Activated CD8-positive, alpha-beta T cell treated with anti-CD3 and anti-CD28 coated beads, Interleukin-2, amount 10 ng/mL, durations not matched to agents 7 days and 5 days (primary cell): ENCODE data around the gene SH3TC1. TPM values are rescaled to one million over a fixed set of nuclear protein-coding genes. Genes with fewer than 3 reads are reported as not detected.

Experiments
- ATAC-seq: fragments of 150-1000 bp; cut with Tn5 transposase; one replicate; pipeline ENCODE4 v1.10.0; 2021; ENCODE audit warnings: moderate library complexity
- CTCF ChIA-PET: fragments of 350-600 bp; sonication (Branson Sonifier 250); formaldehyde crosslinking; loops from one replicate; lab custom pipeline; 2021; ENCODE audit warnings: antibody characterized with exemption; lab: Charles Lee
- POLR2A ChIA-PET: fragments of 350-600 bp; sonication (Branson Sonifier 250); formaldehyde crosslinking; loops from one replicate; lab custom pipeline; 2021; ENCODE audit warnings: antibody characterized with exemption; lab: Charles Lee
- DNase-seq: peaks from one replicate; pipeline ENCODE4 v3.0.0-alpha.2; 2020
- H3K27ac Mint-ChIP-seq: one replicate; pipeline ENCODE4 v1.8.0; 2021; ENCODE audit warnings: mild to moderate bottlenecking, mixed read lengths
- H3K27me3 Mint-ChIP-seq: one replicate; pipeline ENCODE4 v1.8.0; 2021; ENCODE audit warnings: low read depth, mixed read lengths
- H3K36me3 Mint-ChIP-seq: one replicate; pipeline ENCODE4 v1.8.0; 2021; ENCODE audit warnings: low read depth, mixed read lengths
- H3K4me1 Mint-ChIP-seq: one replicate; pipeline ENCODE4 v1.8.0; 2021; ENCODE audit warnings: low read depth, mixed read lengths
- H3K4me3 Mint-ChIP-seq: one replicate; pipeline ENCODE4 v1.8.0; 2021; ENCODE audit warnings: mild to moderate bottlenecking, mixed read lengths
- H3K9me3 Mint-ChIP-seq: one replicate; pipeline ENCODE4 v1.8.0; 2022; ENCODE audit warnings: mixed read lengths; ENCODE audit not compliant: insufficient read depth
- total RNA-seq, 2 experiments: library from RNA; stranded (reverse); gene quantifications; one replicate each; pipeline ENCODE4 v1.2.3, GENCODE V29; 2021

Gene SH3TC1
- total RNA-seq, 2 experiments from 2014 or later, result 6.3 to 7.3 TPM

DNA sequence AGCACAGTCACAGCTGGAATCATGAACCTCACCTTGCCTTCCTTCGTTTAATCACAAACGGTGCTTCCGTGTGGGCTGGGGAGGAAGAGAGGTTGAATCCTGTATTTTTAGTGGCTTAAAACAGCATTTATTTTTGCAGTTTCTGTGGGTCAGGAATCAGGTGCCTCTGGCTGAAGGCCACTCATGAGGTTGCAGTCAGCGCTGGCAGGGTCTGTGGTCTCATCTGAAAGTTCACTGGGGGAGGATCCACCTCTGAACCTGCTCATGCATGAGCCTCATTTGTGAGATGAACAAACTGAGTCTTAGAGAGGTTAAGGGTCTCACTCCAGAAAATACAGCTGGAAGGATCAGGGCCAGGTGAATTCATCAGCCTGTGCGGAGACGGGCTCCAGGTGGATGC lies 23.4 kb upstream of the SH3TC1 start:
- Mint-ChIP-seq H3K27me3 (peaks cover 2% of the 10 kb centered on the region), H3K27ac (no peak overlapping the region), H3K4me1 (no peaks in the 10 kb centered on the region), H3K36me3 (no peaks in the 10 kb centered on the region), H3K9me3 (no peaks in the 10 kb centered on the region), H3K4me3 (no peak overlapping the region)
- ChIA-PET POLR2A (no interaction called here), CTCF (interaction anchor here (1.5 to 2.4 kb wide), 7 partner anchors 9 to 67 kb away, joined by 4 to 18 read pairs (median 8); partner anchors contain the start of gene ABLIM2)
- DNase-seq (no peak), ATAC-seq (no peak)

DNA sequence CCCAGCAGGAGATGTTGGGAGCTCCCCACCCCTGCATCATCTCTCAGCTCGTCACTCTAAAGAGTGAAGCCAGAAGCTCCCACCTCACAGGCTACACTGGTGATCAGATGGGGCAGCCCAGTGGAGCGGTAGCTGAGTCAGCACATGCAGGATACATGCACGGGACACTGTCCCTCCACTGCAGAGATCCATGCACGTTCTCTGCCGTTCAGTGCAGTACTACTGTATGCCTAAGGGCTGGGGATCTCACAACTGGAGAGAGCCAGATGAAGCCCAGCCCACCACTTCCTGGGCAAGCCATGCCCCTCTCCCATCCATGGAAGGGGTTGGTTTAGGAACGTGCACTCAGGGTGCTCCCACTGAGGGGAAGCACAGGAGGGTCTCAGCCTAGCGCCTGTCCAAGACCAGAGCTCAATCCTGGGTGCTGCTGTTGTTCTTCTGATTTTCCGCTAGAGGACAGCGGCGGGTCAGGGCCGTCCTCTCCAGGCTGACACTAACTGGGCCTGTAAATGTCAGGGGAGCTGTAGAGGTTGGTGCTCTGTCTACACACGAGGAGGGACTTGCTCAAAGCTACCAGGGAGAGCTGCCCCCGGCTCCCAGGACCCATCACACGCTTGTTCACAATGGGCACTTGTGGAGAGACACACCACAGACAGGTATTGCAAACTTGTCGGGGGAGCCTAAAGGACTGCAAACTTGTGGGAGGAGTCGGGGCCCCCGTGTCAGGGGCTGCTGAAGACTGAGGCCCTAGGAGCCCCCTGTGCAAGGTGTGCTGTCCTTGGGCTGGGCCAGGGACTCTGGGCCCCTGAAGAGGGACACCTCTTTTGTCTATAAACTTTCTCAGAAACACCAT lies 22.3 kb upstream of the SH3TC1 start:
- CTCF ChIA-PET, result interaction anchor here (0.6 to 2.4 kb wide), 30 partner anchors 8 to 259 kb away, joined by 3 to 18 read pairs (median 4); partner anchors contain the start of genes ABLIM2 and SH3TC1

DNA sequence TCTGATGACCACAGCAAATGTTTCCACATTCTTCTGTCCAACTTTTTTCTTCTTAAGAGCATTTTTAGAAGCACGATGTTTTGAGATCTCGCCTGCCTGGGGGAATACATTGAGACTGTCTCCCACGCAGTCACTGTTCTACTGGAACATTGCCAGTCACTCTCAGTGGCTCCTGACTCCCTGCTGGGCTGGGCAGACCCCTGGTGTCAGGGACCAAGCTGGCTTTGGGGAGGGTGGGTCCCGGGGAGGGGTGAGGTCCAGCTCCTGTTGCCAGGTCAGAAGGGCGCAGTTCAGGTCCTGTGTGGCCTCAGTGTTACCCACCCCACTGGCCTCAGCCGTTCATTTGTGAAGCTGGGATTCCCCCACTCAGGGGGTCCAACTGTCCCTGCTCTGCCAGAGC lies 21.5 kb upstream of the SH3TC1 start:
- no peaks in the 10 kb centered on the region for H3K4me1 Mint-ChIP-seq
- CTCF ChIA-PET, result interaction anchor here (0.7 to 2.4 kb wide), 24 partner anchors 7 to 237 kb away, joined by 3 to 18 read pairs (median 5); partner anchors contain the start of genes ABLIM2 and SH3TC1
- POLR2A ChIA-PET, result no interaction called here

More for the DNA sequence above, 22.3 kb upstream of the SH3TC1 start:
- POLR2A ChIA-PET, result no interaction called here
- no peaks in the 10 kb centered on the region for H3K4me1 Mint-ChIP-seq
- H3K27ac Mint-ChIP-seq, result no peak overlapping the region
- no peaks in the 10 kb centered on the region for H3K27me3 Mint-ChIP-seq
- no peaks in the 10 kb centered on the region for H3K36me3 Mint-ChIP-seq
- ATAC-seq, result peak; percentile 89
- peak; percentile 59 for DNase-seq
- H3K4me3 Mint-ChIP-seq, result no peak overlapping the region
- no peaks in the 10 kb centered on the region for H3K9me3 Mint-ChIP-seq

DNA sequence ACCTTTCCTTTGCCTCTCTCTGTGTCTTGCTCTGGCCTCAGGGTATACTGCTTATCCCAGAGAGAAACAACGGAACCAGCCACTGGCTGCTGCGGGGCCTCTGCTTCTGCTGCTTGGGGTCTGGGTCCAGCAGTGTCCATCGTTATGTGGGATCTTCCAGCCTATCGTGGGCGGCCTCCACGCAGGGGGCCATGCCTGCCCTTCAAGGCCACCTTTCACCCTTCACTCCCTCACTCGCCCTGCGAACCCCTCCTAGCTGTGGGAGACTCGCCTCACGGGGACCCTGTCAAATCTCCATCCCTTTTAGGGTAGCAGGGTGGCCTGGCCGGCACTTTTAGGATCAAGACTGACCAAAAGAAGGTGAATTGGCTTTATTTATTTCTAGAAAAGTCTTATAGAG lies 21.1 kb upstream of the SH3TC1 start:
- Mint-ChIP-seq H3K36me3 (no peaks in the 10 kb centered on the region), H3K4me1 (no peaks in the 10 kb centered on the region), H3K27ac (no peak overlapping the region), H3K27me3 (no peaks in the 10 kb centered on the region), H3K9me3 (no peaks in the 10 kb centered on the region), H3K4me3 (no peak overlapping the region)
- ATAC-seq, result no peak
- ChIA-PET POLR2A (no interaction called here), CTCF (interaction anchor here (2.2 kb wide), 1 partner anchor 16 kb away, joined by 18 read pairs; no protein-coding TSS in a partner anchor)
- no peak for DNase-seq

More for the DNA sequence above, 21.5 kb upstream of the SH3TC1 start:
- ATAC-seq (no peak), DNase-seq (no peak)
- no peaks in the 10 kb centered on the region for H3K9me3 Mint-ChIP-seq
- no peak overlapping the region for H3K4me3 Mint-ChIP-seq
- H3K27me3 Mint-ChIP-seq, result no peaks in the 10 kb centered on the region
- no peaks in the 10 kb centered on the region for H3K36me3 Mint-ChIP-seq
- no peak overlapping the region for H3K27ac Mint-ChIP-seq

GRCh38 chr4:8179074-8179473 lies 20.0 kb upstream of the SH3TC1 start:
- no peak for DNase-seq
- POLR2A ChIA-PET, result interaction anchor here (1.2 kb wide), 1 partner anchor 20 kb away, joined by 3 read pairs; the partner anchor contains the start of gene SH3TC1
- CTCF ChIA-PET, result no interaction called here

GRCh38 chr4:8179771-8180170 lies 19.3 kb upstream of the SH3TC1 start:
- Mint-ChIP-seq H3K27me3 (no peaks in the 10 kb centered on the region), H3K27ac (no peak overlapping the region), H3K9me3 (no peaks in the 10 kb centered on the region), H3K36me3 (no peaks in the 10 kb centered on the region), H3K4me1 (no peaks in the 10 kb centered on the region), H3K4me3 (no peak overlapping the region)
- ATAC-seq (no peak), DNase-seq (no peak)
- ChIA-PET CTCF (no interaction called here), POLR2A (interaction anchor here (1.2 kb wide), 1 partner anchor 19 kb away, joined by 3 read pairs; the partner anchor contains the start of gene SH3TC1)

More at GRCh38 chr4:8179074-8179473, 20.0 kb upstream of the SH3TC1 start:
- H3K9me3 Mint-ChIP-seq, result no peaks in the 10 kb centered on the region
- H3K4me1 Mint-ChIP-seq, result no peaks in the 10 kb centered on the region
- no peak overlapping the region for H3K27ac Mint-ChIP-seq
- no peak overlapping the region for H3K4me3 Mint-ChIP-seq
- H3K27me3 Mint-ChIP-seq, result no peaks in the 10 kb centered on the region
- no peak for ATAC-seq
- no peaks in the 10 kb centered on the region for H3K36me3 Mint-ChIP-seq

DNA sequence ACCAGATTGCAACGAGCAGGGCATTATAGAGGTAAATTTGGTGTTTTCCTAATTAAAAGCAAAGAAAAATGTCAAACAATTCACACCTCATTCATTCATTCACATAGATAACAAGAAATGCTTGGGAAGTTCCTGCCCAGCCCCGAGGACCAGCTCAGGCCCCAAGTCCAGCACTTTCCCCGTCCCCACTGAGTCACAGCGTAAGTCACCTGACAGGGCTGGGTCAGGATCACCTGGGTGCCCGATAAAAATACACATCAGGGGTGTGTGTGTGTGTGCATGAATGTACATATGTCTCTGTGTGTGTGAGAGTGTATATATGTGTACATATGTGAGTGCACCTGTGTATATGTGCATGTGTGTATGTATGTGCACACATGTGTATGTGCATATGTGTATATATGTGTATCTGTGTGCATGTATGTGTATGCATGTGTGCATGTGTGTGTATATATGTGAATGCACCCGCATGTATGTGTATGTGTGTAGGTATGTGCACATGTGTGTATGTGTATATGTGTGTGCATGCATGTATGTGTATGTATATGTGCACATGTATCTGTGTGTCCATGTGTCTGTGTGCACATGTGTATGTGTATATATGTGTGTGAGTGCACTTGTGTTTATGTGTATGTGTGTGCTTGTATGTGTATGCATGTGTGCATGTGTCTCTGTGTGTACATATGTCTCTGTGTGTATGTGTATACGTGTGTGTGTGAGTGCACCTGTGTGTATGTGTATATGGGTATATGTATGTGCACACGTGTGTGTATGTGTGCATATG lies 18.6 kb upstream of the SH3TC1 start:
- no peaks in the 10 kb centered on the region for H3K36me3 Mint-ChIP-seq
- no peaks in the 10 kb centered on the region for H3K4me1 Mint-ChIP-seq
- ATAC-seq (no peak), DNase-seq (no peak)
- no peak overlapping the region for H3K27ac Mint-ChIP-seq
- no peaks in the 10 kb centered on the region for H3K27me3 Mint-ChIP-seq
- no peak overlapping the region for H3K4me3 Mint-ChIP-seq
- ChIA-PET POLR2A (interaction anchor here (1.2 kb wide), 1 partner anchor 19 kb away, joined by 3 read pairs; the partner anchor contains the start of gene SH3TC1), CTCF (no interaction called here)
- no peaks in the 10 kb centered on the region for H3K9me3 Mint-ChIP-seq

DNA sequence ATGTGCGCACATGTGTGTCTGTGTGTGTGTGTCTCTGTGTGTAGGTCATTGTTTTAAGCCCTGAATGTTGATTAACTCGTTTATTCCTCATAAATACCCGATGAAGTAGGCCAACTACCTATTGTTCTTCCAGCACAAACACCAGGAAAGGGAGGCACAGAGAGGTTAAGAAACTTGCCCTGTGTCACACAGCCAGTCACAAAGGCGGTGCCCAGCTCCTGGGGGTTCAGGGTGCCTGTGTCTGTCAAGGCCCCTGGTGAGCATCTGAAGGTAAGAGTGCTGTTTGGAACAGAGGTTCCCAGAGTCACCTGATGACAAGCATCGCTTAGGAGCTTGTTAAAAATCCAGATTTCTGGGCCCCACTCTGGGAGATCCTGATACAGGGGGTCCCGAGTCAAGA lies 18.0 kb upstream of the SH3TC1 start:
- Mint-ChIP-seq H3K27me3 (no peaks in the 10 kb centered on the region), H3K4me1 (no peaks in the 10 kb centered on the region), H3K36me3 (no peaks in the 10 kb centered on the region), H3K4me3 (no peak overlapping the region), H3K27ac (no peak overlapping the region), H3K9me3 (no peaks in the 10 kb centered on the region)
- POLR2A ChIA-PET, result no interaction called here
- CTCF ChIA-PET, result no interaction called here
- DNase-seq (no peak), ATAC-seq (no peak)

GRCh38 chr4:8181844-8182243 lies 17.2 kb upstream of the SH3TC1 start:
- H3K9me3 Mint-ChIP-seq, result no peaks in the 10 kb centered on the region
- H3K4me1 Mint-ChIP-seq, result no peaks in the 10 kb centered on the region
- ATAC-seq (no peak), DNase-seq (no peak)
- H3K4me3 Mint-ChIP-seq, result no peak overlapping the region
- CTCF ChIA-PET, result no interaction called here
- POLR2A ChIA-PET, result no interaction called here
- H3K27ac Mint-ChIP-seq, result no peak overlapping the region
- no peaks in the 10 kb centered on the region for H3K27me3 Mint-ChIP-seq
- H3K36me3 Mint-ChIP-seq, result no peaks in the 10 kb centered on the region

- no peaks in the 10 kb centered on the region for H3K27me3 Mint-ChIP-seq
- H3K4me3 Mint-ChIP-seq, result no peak overlapping the region
- H3K27ac Mint-ChIP-seq, result no peak overlapping the region
- no peaks in the 10 kb centered on the region for H3K36me3 Mint-ChIP-seq
- POLR2A ChIA-PET, result no interaction called here
- DNase-seq, result no peak
- CTCF ChIA-PET, result no interaction called here
- H3K4me1 Mint-ChIP-seq, result no peaks in the 10 kb centered on the region
- no peaks in the 10 kb centered on the region for H3K9me3 Mint-ChIP-seq
- no peak for ATAC-seq
These were observed 16.8 kb upstream of the SH3TC1 start for GRCh38 chr4:8182294-8182693.

DNA sequence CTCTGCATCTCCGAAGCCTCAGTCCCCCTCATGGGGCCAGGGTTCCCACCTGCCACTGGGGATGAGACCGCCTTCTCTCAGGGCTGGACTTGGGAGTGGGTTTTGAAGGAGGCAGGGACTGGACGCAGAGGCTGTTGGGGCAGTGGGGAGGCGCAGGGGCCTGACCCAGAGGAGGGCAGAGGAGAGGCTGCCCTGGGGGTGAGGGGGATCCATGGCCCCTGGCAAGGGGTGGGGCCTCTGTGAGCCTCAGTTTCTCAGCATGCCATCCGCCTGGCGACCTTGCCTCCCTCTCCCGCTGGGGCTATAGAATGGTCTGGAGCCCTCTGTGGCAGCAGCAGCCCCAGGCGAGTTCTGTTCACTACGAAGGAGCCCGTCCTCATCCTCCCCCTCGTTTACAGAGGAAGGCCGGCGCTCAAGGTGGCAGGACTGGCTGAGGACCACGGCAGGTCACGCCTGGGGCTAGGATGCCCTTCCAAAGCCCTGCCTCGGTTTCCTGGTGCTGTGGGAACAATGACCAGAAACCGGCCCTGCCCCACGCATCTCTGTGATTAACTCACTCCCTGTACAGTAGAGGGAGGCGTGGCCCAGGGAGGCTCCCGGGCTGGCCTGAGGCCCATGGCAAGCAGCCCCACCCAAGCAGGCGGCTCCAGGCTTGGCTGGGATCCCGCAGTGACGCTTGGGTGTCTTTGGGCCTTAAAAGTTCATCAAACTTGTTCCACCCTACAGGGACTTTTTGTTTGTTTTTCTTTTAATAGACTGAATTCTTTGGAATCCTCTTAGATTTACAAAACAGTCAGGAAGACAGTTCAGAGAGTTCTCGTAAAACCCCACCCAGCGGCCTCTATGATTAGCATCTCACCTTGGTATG lies 16.0 kb upstream of the SH3TC1 start:
- H3K36me3 Mint-ChIP-seq, result no peaks in the 10 kb centered on the region
- no peaks in the 10 kb centered on the region for H3K27me3 Mint-ChIP-seq

More for the DNA sequence above, 16.0 kb upstream of the SH3TC1 start:
- no peak overlapping the region for H3K4me3 Mint-ChIP-seq
- ChIA-PET CTCF (no interaction called here), POLR2A (no interaction called here)
- H3K9me3 Mint-ChIP-seq, result no peaks in the 10 kb centered on the region
- ATAC-seq, result no peak
- H3K4me1 Mint-ChIP-seq, result no peaks in the 10 kb centered on the region
- DNase-seq, result no peak
- no peak overlapping the region for H3K27ac Mint-ChIP-seq
